NCI-H1105 (cell line): ENCODE data around the gene STARD7.
"Not testable (repeated sequence)": the region's sequence is repeated elsewhere in the genome, so short reads cannot be mapped to it uniquely, and the experiment has no call there.

Experiments used
- DNase-seq: peaks from one replicate; lab custom pipeline; 2025; lab: John Stamatoyannopoulos, UW

STARD7 gene

GRCh38 chr2:96233880-96234316, 25.3 kb upstream of the STARD7 start:
- DNase-seq = no peak

- no peak for DNase-seq
These were observed 24.8 kb upstream of the STARD7 start for GRCh38 chr2:96233436-96233835.

GRCh38 chr2:96231316-96231715, 22.7 kb upstream of the STARD7 start:
- no peak for DNase-seq

GRCh38 chr2:96225016-96225533, 16.4 kb upstream of the STARD7 start:
- DNase-seq = no peak

- DNase-seq = not testable (repeated sequence)
These were observed 12.5 kb upstream of the STARD7 start for GRCh38 chr2:96221106-96221505.

GRCh38 chr2:96219959-96220358, 11.3 kb upstream of the STARD7 start:
- not testable (repeated sequence) for DNase-seq

GRCh38 chr2:96218508-96219131, 10.0 kb upstream of the STARD7 start:
- no peak for DNase-seq

- DNase-seq = no peak
These were observed 5.9 kb upstream of the STARD7 start for GRCh38 chr2:96214554-96214953.

- no peak for DNase-seq
These were observed 4.8 kb upstream of the STARD7 start for GRCh38 chr2:96213379-96213778.

- DNase-seq = no peak
These were observed 3.7 kb upstream of the STARD7 start for GRCh38 chr2:96212339-96212738.

GRCh38 chr2:96209729-96210085, 1.1 kb upstream of the STARD7 start:
- DNase-seq = no peak

- no peak for DNase-seq
These were observed 543 bp upstream of the STARD7 start for GRCh38 chr2:96209011-96209728.

- DNase-seq = no peak
These were observed 869 bp downstream of the STARD7 start for GRCh38 chr2:96207774-96208142.

GRCh38 chr2:96207073-96207773, 1.4 kb downstream of the STARD7 start:
- DNase-seq = no peak

- no peak for DNase-seq
These were observed 2.7 kb downstream of the STARD7 start for GRCh38 chr2:96205888-96206287.

- DNase-seq = peak; percentile 11
These were observed 3.6 kb downstream of the STARD7 start for GRCh38 chr2:96204836-96205624.

- DNase-seq = no peak
These were observed 5.2 kb downstream of the STARD7 start for GRCh38 chr2:96203130-96204028.

GRCh38 chr2:96202152-96202854, 6.3 kb downstream of the STARD7 start:
- no peak for DNase-seq

- DNase-seq = no peak
These were observed 7.3 kb downstream of the STARD7 start for GRCh38 chr2:96201338-96201737.

- DNase-seq = no peak
These were observed 9.7 kb downstream of the STARD7 start for GRCh38 chr2:96198921-96199320.
